Liver (tissue), 3 donors: ENCODE measurements around the gene GPR176.

Experiments used
- FOXA1 ChIP-seq: IDR thresholded peaks from 2 replicates; pipeline ENCODE4 v1.6.1; 2016; ENCODE audit warnings: antibody characterized with exemption
- MAX ChIP-seq: IDR thresholded peaks from 2 replicates; pipeline ENCODE4 v1.6.1; 2016; ENCODE audit warnings: antibody characterized with exemption
- RAD21 ChIP-seq, 2 donors: IDR thresholded peaks; 2 replicates each; pipeline ENCODE4 v1.6.1; 2016; ENCODE audit warnings: antibody characterized with exemption in 2 of 2, mild to moderate bottlenecking in 2 of 2
- TF ChIP-seq, protein P1 (sequence below): IDR thresholded peaks from 2 replicates; pipeline ENCODE4 v1.6.1; 2016; ENCODE audit warnings: antibody characterized with exemption, mild to moderate bottlenecking
- TF ChIP-seq, protein P2 (sequence below): fragments of 150-350 bp; IDR thresholded peaks from 2 replicates; pipeline ENCODE4 v1.5.1; 2017; ENCODE audit warnings: improper control_type of control experiment, low read depth, low read length; ENCODE audit not compliant: missing input control
- donor health status: healthy.
- donor health status: healthy.

DNA sequence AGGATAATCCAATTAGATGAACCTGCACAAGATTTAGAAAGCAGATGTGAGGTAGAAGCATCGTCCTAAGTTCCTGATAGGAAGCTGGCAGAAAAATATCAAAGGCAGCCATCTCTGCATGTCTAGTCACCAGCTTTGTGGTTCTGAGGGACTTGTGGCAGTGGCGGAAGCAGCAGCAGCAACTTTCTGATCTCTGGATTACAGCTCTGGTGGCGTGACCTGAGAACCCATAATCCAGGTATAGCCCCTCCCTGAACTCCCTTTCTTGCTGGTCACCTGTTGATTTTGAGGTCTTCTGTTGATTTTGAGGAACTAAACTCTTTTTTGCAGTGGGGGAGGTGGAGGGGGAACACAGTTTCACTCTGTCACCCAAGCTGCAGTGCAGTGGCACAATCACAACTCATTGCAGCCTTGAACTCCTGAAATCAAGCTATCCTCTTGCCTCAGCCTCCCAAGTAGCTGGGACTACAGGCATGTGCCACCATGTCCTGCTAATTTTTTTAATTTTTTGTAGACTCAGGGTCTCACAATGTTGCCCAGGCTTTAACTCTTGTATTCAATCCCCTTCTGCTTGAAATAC lies 145.3 kb downstream of the GPR176 start:
- no peak for TF ChIP-seq RAD21 (IDR thresholded peaks at IDR 0.05)
- TF ChIP-seq, protein P1, sequence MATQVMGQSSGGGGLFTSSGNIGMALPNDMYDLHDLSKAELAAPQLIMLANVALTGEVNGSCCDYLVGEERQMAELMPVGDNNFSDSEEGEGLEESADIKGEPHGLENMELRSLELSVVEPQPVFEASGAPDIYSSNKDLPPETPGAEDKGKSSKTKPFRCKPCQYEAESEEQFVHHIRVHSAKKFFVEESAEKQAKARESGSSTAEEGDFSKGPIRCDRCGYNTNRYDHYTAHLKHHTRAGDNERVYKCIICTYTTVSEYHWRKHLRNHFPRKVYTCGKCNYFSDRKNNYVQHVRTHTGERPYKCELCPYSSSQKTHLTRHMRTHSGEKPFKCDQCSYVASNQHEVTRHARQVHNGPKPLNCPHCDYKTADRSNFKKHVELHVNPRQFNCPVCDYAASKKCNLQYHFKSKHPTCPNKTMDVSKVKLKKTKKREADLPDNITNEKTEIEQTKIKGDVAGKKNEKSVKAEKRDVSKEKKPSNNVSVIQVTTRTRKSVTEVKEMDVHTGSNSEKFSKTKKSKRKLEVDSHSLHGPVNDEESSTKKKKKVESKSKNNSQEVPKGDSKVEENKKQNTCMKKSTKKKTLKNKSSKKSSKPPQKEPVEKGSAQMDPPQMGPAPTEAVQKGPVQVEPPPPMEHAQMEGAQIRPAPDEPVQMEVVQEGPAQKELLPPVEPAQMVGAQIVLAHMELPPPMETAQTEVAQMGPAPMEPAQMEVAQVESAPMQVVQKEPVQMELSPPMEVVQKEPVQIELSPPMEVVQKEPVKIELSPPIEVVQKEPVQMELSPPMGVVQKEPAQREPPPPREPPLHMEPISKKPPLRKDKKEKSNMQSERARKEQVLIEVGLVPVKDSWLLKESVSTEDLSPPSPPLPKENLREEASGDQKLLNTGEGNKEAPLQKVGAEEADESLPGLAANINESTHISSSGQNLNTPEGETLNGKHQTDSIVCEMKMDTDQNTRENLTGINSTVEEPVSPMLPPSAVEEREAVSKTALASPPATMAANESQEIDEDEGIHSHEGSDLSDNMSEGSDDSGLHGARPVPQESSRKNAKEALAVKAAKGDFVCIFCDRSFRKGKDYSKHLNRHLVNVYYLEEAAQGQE: no peak
- TF ChIP-seq, protein P2, sequence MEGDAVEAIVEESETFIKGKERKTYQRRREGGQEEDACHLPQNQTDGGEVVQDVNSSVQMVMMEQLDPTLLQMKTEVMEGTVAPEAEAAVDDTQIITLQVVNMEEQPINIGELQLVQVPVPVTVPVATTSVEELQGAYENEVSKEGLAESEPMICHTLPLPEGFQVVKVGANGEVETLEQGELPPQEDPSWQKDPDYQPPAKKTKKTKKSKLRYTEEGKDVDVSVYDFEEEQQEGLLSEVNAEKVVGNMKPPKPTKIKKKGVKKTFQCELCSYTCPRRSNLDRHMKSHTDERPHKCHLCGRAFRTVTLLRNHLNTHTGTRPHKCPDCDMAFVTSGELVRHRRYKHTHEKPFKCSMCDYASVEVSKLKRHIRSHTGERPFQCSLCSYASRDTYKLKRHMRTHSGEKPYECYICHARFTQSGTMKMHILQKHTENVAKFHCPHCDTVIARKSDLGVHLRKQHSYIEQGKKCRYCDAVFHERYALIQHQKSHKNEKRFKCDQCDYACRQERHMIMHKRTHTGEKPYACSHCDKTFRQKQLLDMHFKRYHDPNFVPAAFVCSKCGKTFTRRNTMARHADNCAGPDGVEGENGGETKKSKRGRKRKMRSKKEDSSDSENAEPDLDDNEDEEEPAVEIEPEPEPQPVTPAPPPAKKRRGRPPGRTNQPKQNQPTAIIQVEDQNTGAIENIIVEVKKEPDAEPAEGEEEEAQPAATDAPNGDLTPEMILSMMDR: no peak
- TF ChIP-seq MAX: no peak
- TF ChIP-seq FOXA1: no peak
